Right cardiac atrium (tissue), 5 donors: ENCODE data around the gene ADAM30. TPM values are rescaled to one million over a fixed set of nuclear protein-coding genes. Genes with fewer than 3 reads are reported as not detected.
"Not testable (repeated sequence)": the region's sequence is repeated elsewhere in the genome, so short reads cannot be mapped to it uniquely, and the experiment has no call there.

Source experiments
- ATAC-seq, 2 donors: fragments of 200-7000 bp; cut with Tn5 transposase; one replicate each; pipeline versions ENCODE4 v1.8.0 to v1.9.1; 2020; ENCODE audit warnings: moderate library complexity in 2 of 2, mild to moderate bottlenecking in 1 of 2
- DNase-seq, 3 donors: peaks; one replicate each; pipeline ENCODE4 v3.0.0-alpha.2; 2020
- H3K27ac ChIP-seq: one replicate; pipeline ENCODE4 v1.5.1; 2013; ENCODE audit warnings: mild to moderate bottlenecking, low read length, control low read depth, moderate library complexity
- H3K27me3 ChIP-seq: one replicate; pipeline ENCODE4 v1.6.1; 2013; ENCODE audit not compliant: control insufficient read depth, insufficient read depth
- H3K4me1 ChIP-seq: one replicate; pipeline ENCODE4 v1.6.1; 2013; ENCODE audit warnings: low read length; ENCODE audit not compliant: control insufficient read depth, insufficient read depth
- H3K4me3 ChIP-seq: one replicate; pipeline ENCODE4 v1.5.1; 2013; ENCODE audit warnings: low read length, control low read depth
- H3K9me3 ChIP-seq: one replicate; pipeline ENCODE4 v1.6.1; 2013; ENCODE audit warnings: low read length; ENCODE audit not compliant: control insufficient read depth
- WGBS: extraction: QIAGEN DNeasy Blood & Tissue Kit; methylation state at CpG from one replicate; pipeline ENCODE4 v1.1.7; 2013; 5-methylcytosine and 5-hydroxymethylcytosine counted together
- intact Hi-C, 4 donors: fragments of 100-400 bp; cut with DNase I; formaldehyde crosslinking; loops; one replicate each; pipeline versions ENCODE4 v1.11.0 to v1.14.0; 2022 to 2023
- polyA plus RNA-seq: library from polyadenylated mRNA; stranded (reverse); fragments of 200-250 nt; gene quantifications from one replicate; pipeline ENCODE4 v1.2.3, GENCODE V29; 2013
- total RNA-seq, 4 donors: library from RNA; stranded (reverse); fragmentation: NEBNext Ultra II Directional; extraction: Animal tissue kit (Norgen Biotek cat#: 25700); gene quantifications; one replicate each; pipeline ENCODE4 v1.2.1, GENCODE V29; 2021
- donor health status: healthy with polysubstance abuse.
- donor health status: DM: no; HTN: yes; CAD: no.
- donor health status: DM: no; HTN: no; CAD: no.
- donor health status: DM: no; HTN: yes; CAD: no; lungs with severe emphysema.
- donor health status: DM: yes; HTN: yes; CAD: no.

The ADAM30 gene
- total and polyA plus RNA-seq, 5 donors = not detected

GRCh38 chr1:119870917-119871596 is 25.3 kb downstream of the ADAM30 start:
- peak; percentile 82 to 84 for ATAC-seq
- Histone ChIP-seq H3K4me1 (peaks cover 9% of the 10 kb centered on the region), H3K4me3 (peak overlapping the region; percentile 43), H3K9me3 (no peaks in the 10 kb centered on the region), H3K27me3 (no peaks in the 10 kb centered on the region), H3K27ac (peak overlapping the region; percentile 38)
- WGBS = 41% methylated on average over 20 of the region's 20 CpGs
- intact Hi-C loops = no loop called here
- DNase-seq = peak; percentile 80 to 94 (median 93)

GRCh38 chr1:119869995-119870394 is 26.3 kb downstream of the ADAM30 start:
- H3K27ac ChIP-seq = no peak overlapping the region
- H3K4me1 ChIP-seq = peaks cover 9% of the 10 kb centered on the region
- H3K27me3 ChIP-seq = no peaks in the 10 kb centered on the region
- intact Hi-C loops = no loop called here
- WGBS = 80% methylated on average over 1 of the region's 1 CpG
- no peaks in the 10 kb centered on the region for H3K9me3 ChIP-seq
- no peak for DNase-seq
- no peak for ATAC-seq
- no peak overlapping the region for H3K4me3 ChIP-seq

- intact Hi-C loops = no loop called here
- 71% methylated on average over 2 of the region's 2 CpGs for WGBS
- no peak for DNase-seq
These were observed 28.1 kb downstream of the ADAM30 start for GRCh38 chr1:119868176-119868575.

GRCh38 chr1:119866451-119866850 is 29.9 kb downstream of the ADAM30 start:
- no peak for ATAC-seq
- 47% methylated on average over 3 of the region's 3 CpGs for WGBS
- no peaks in the 10 kb centered on the region for H3K9me3 ChIP-seq

More at GRCh38 chr1:119868176-119868575, 28.1 kb downstream of the ADAM30 start:
- Histone ChIP-seq H3K9me3 (no peaks in the 10 kb centered on the region), H3K4me3 (no peak overlapping the region), H3K27me3 (no peaks in the 10 kb centered on the region), H3K4me1 (peaks cover 6% of the 10 kb centered on the region), H3K27ac (no peak overlapping the region)
- no peak for ATAC-seq

GRCh38 chr1:119865627-119866026 is 30.7 kb downstream of the ADAM30 start:
- no peak overlapping the region for H3K4me3 ChIP-seq
- H3K4me1 ChIP-seq = no peaks in the 10 kb centered on the region
- H3K27ac ChIP-seq = no peak overlapping the region
- ATAC-seq = no peak
- no peaks in the 10 kb centered on the region for H3K27me3 ChIP-seq
- DNase-seq = no peak
- H3K9me3 ChIP-seq = no peaks in the 10 kb centered on the region
- intact Hi-C loops = no loop called here
- 45% methylated on average over 4 of the region's 4 CpGs for WGBS

More at GRCh38 chr1:119866451-119866850, 29.9 kb downstream of the ADAM30 start:
- no peak for DNase-seq
- Histone ChIP-seq H3K27ac (no peak overlapping the region), H3K4me1 (peaks cover 2% of the 10 kb centered on the region), H3K27me3 (no peaks in the 10 kb centered on the region), H3K4me3 (no peak overlapping the region)
- intact Hi-C loops = no loop called here

DNA sequence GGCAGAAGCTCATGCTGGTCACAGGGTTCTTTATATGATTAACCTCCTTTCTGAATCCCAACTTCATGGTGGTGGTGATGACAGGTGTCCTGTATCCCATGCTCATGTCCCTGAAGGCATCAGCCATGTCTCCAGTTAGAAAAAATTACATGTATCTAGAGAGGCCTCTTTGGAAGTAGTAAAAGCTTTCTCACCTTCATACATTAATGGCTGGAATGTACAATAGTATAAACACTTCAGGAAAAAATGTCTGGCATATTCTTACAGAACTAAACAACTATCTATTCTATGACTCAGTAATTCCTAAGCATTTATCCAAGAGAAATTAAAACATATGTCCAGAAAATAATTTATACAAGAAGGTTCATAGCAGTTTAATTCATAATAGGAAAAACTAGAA is 34.0 kb downstream of the ADAM30 start:
- no peaks in the 10 kb centered on the region for H3K27me3 ChIP-seq
- H3K4me1 ChIP-seq = no peaks in the 10 kb centered on the region
- H3K4me3 ChIP-seq = no peak overlapping the region
- no peak for DNase-seq
- H3K9me3 ChIP-seq = no peaks in the 10 kb centered on the region
- ATAC-seq = no peak
- no peak overlapping the region for H3K27ac ChIP-seq
- intact Hi-C loops = no loop called here

DNA sequence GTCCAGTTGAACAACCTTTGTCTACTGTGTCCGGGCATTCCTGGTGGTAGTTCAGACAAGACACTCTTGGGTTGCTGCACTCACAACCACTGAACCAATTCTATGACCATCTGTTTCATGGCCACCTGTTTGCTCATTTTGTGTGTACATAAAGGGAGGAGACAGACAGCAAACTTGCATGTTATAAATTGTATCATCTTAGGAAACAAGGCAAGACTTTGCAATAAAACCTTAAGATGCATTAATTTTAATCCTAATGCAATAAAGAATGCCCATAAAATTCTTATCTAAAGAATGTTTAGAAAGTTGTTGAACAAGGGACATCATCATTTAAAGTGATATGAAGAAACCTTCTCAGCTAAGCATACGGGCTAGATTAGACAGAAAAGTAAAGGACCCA is 34.8 kb downstream of the ADAM30 start:
- intact Hi-C loops = no loop called here
- no peaks in the 10 kb centered on the region for H3K4me1 ChIP-seq
- ATAC-seq = no peak
- H3K27ac ChIP-seq = no peak overlapping the region
- H3K9me3 ChIP-seq = no peaks in the 10 kb centered on the region
- no peak overlapping the region for H3K4me3 ChIP-seq
- DNase-seq = no peak
- WGBS = 89% methylated on average over 2 of the region's 2 CpGs
- no peaks in the 10 kb centered on the region for H3K27me3 ChIP-seq

DNA sequence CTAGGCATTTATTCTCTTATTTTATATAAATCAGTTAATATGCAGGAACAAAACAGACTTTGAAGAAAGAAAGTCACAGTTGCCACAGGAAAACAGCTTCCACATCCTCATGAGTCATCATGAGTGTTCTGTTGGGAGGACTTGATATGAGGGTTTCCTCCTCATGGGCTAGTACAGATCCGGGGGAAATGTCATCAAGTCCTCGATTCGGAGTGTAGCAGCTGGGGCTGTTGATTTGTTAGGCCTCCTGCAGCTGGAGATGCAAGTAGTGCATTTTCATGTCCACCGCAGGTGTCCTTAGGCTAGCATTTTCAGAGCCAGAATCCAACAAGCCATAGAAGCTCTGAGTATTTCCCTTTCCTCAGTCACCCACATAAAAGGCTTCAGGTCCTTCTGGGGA is 36.7 kb downstream of the ADAM30 start:
- intact Hi-C loops = no loop called here
- no peak for ATAC-seq
- no peak for DNase-seq
- no peaks in the 10 kb centered on the region for H3K9me3 ChIP-seq
- WGBS = 36% methylated on average over 4 of the region's 4 CpGs
- no peak overlapping the region for H3K4me3 ChIP-seq
- H3K4me1 ChIP-seq = no peaks in the 10 kb centered on the region
- H3K27me3 ChIP-seq = no peaks in the 10 kb centered on the region
- no peak overlapping the region for H3K27ac ChIP-seq

- H3K4me3 ChIP-seq, DNase-seq, H3K27ac ChIP-seq, H3K9me3 ChIP-seq, ATAC-seq, H3K4me1 ChIP-seq, H3K27me3 ChIP-seq, intact Hi-C loops: not testable (repeated sequence)
- WGBS = 65% methylated on average over 4 of the region's 4 CpGs
These were observed 37.6 kb downstream of the ADAM30 start for GRCh38 chr1:119858556-119859214.

DNA sequence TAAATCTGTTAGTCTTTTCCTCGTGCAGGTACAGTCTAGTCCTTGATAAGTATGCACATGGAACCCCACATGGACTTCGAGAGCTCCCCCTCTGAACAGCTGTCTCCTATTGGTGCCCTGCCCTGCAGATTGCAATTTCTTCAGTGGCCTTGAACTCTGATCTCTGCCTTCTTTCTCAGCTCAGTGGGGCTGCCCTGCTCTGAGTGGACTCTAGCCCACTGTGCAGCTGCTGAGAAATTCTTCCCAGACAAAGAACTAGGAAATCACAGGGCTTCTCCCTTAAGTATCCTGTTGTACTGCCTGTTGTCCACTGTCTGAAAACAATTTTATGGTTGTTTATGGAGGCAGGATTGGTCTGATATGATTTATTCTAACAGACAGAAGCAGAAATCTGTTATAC is 38.2 kb downstream of the ADAM30 start:
- DNase-seq = no peak
- no peak for ATAC-seq
- Histone ChIP-seq H3K4me1 (no peaks in the 10 kb centered on the region), H3K27ac (no peak overlapping the region), H3K27me3 (no peaks in the 10 kb centered on the region), H3K9me3 (no peaks in the 10 kb centered on the region), H3K4me3 (no peak overlapping the region)
- 80% methylated on average over 2 of the region's 2 CpGs for WGBS
- intact Hi-C loops = no loop called here

DNA sequence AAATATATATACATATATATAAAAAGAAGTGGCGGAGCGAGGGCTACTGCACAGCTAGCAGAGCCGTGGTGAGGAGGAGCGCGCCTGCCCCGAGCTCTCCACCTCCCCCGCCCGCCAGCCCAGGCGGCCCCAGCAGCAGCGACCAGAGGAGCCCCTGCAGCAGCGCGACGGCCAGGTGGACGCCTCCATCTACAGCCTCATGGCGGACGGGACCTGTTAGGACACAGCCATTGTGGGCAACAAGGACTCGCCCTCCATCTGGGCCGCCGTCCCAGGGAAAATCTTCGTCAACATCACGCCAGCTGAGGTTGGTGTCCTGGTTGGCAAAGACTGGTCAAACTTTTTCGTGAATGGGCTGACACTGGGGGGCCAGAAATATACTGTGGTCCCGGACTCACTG is 43.2 kb downstream of the ADAM30 start:
- no peaks in the 10 kb centered on the region for H3K9me3 ChIP-seq
- H3K4me3 ChIP-seq = no peak overlapping the region
- WGBS = 94% methylated on average over 23 of the region's 23 CpGs
- no peak overlapping the region for H3K27ac ChIP-seq
- DNase-seq (no peak), ATAC-seq (no peak)
- no peaks in the 10 kb centered on the region for H3K4me1 ChIP-seq
- intact Hi-C loops = no loop called here
- H3K27me3 ChIP-seq = no peaks in the 10 kb centered on the region
